ENCODE results near the gene ING5. TPM values are rescaled to one million over a fixed set of nuclear protein-coding genes. Genes with fewer than 3 reads are reported as not detected.

ING5 gene
- 21.7 and 22.0 TPM in 2 replicates for total RNA-seq

DNA sequence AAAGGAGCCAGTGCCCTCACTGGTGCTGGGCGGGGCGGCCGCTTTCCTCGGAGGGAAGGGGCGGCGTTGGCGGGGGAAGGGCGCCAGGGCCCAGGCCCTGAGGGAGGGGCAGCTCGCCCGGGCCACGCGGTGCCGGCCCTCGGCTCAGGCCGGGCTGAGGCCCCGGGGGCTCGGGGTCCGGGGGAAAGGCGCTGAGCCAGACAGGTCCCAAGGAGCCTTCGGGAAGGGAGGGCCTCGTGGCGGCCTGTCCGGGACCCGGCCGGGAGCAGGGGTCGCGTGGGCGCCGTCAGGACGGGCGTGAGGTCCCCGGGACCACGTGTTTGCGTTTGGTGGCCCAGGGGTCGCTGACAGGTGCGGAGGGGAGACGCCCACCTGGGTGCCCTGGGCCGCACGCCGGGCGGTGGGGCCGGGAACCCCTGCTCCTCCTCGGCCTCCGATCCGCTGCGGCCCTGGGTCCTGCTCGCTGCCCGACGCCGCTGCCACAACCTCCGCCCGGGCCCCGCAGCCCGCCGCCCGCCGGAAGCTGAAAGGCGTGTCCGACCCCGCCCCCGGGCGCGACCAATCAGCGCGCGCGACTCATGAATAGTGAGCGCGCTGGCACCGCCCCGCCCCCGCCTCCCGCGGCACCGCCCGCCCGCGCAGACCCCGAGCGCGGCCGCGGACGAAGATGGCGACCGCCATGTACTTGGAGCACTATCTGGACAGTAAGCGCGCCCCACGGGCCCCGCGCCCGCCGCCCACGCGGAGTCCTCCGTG is at the start of gene ING5:
TSS of gene ING5 (plus strand) at position 641 of the 756 bp plus-strand sequence. CDS start at position 668, 27 bp downstream.

DNA sequence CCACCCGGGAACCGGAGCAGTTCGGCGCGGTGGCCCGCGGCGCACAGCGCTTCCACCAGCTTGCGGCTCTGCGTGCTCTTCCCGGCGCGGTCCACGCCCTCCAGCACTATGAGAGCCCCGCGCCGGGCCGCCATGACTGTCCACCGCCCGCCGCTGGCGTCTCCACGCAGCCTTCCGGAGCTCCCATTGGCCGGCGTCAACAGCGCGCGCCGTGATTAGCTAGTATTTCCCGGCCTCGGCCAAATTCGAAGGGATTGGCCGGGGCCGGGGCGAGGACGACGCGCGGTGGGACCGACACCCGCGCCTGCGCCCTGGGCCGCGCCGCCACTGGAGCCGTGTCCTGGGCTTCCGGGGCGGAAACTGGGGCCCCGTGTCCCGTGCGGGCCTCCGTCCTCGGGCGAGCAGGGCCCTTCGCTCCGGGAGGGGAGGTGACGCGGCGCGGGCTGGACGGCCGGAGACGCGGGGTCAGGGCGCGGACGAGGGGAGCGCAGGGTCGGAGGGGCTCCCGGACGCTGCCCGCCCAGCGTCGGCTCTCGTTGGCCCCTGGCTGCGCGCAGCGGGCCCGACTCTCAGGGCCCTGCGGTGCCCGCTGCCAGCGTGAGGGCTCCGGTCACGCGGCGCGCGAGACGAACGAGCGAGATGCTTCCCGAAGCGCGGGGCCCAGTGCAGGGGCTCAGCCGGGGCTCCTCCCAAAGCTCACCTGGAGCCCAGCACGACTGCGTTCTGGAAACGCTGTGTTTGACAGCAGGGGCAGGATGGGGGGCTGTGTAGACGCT is 15.0 kb upstream of the ING5 start, which contains the start of gene DTYMK:
TSS of gene DTYMK (minus strand) at position 166 of the 776 bp plus-strand sequence. CDS start at position 134, 32 bp downstream.

DNA sequence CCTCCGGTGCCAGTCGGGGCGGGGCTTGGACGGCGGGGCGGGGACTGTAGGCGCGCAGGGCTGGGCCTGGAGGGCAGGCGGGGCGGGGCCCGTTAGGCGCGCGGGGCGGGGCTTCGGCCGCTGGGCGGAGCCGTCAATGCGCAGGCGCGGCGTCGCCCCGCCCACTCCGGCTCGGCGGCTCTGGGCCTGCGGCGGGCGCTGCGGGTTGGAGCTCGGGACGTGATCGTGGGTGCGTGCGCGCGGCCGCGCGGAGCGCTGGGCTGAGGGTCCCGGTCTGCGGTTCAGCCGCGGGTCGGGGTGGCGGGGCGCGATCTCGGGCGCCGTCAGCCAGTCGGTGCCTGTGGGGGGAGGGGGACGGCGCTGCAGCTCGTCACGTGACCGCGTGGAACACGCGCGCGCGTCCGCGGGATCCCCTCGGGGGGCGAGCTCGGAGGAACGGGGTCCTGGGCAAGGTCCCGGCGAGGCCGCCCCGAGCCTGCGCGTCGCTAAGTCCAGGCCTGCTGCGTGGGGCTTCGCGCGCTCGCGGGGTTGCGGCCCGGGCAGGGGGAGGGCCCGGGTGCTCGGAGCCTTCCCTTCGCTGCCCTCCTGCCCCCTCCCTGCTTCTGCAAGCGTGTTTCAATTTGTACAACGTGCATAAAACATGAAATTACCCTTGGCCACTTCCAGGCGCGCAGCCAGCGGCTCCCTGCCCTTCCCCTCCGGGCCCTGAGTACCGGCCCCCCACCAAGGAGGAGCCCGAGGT is 32.8 kb downstream of the ING5 start, which contains the start of gene D2HGDH:
TSS of gene D2HGDH (plus strand) at position 164 of the 742 bp plus-strand sequence. CDS start 595 bp downstream, outside the sequence.

DNA sequence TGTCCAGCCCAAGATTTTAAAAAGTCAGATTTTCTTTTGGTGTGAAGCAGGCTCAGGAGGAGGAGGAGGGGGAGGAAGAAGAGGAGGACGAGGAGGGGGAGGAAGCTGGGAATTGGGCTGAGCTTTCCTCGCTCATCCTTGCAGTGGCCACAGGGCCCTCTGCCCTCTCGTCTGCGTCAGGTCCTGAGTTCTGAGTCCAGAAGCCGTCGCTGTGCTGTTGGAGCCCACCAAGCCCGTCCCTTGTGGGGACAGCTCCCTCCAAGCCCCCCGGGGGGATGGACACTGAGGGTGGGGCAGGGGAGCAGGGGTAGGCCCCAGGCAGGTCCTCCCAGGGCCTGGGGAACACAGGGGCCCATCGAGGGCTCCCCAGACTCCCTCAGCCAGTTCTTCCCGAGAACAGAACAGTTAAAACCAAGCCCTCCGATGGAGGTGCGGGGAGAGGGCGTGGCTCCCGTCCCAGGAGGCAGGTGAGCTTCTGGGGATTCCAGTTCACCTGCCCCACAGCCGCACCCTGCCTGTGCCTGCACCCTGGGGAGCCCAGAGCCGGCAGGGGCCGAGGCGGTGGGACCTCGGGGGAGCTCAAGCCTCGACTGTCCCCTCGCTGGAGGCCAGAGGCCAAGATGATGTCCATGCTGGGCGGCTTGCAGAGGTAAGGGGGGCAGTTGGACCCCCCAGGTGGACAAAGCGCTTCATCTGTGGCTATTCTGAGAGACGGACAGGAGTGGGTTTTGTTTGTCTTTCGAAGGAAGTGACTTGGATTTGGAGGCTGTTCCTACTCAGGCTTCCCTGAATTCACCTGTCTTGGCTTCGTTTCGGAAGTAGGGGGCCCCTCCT is 74.7 kb downstream of the ING5 start, which contains the start of gene GAL3ST2:
TSS of gene GAL3ST2 (plus strand) at position 487 of the 834 bp plus-strand sequence. CDS start at position 621, 134 bp downstream.

Other genes starting within 250 kb of the ING5 start
- 311 and 347 TPM in 2 replicates for gene STK25, start 193.5 kb upstream of the ING5 start, total RNA-seq
- 29.8 and 51.2 TPM in 2 replicates for gene BOK, start 143.3 kb upstream of the ING5 start, total RNA-seq
- gene THAP4, start 64.9 kb upstream of the ING5 start, total RNA-seq, result 48.9 and 50.4 TPM in 2 replicates
- gene ATG4B, start 64.3 kb upstream of the ING5 start, total RNA-seq, result 75.1 and 77.1 TPM in 2 replicates
- gene DTYMK, start 15.2 kb upstream of the ING5 start, total RNA-seq, result 27.4 and 42.6 TPM in 2 replicates
- gene D2HGDH, start 32.6 kb downstream of the ING5 start, total RNA-seq, result 7.8 and 14.7 TPM in 2 replicates
- 0.09 TPM in 1 of 2 replicates, not detected in the other for gene GAL3ST2, start 74.8 kb downstream of the ING5 start, total RNA-seq
- gene NEU4, start 107.2 kb downstream of the ING5 start, total RNA-seq, result not detected in 2 replicates
- not detected in 2 replicates for gene PDCD1, start 156.9 kb downstream of the ING5 start, total RNA-seq
- not detected in 2 replicates for gene RTP5, start 167.7 kb downstream of the ING5 start, total RNA-seq

Measured in endothelial cell of coronary artery (primary cell).